ENCODE measurements around the gene XRRA1. TPM values are rescaled to one million over a fixed set of nuclear protein-coding genes. Genes with fewer than 3 reads are reported as not detected.
"Not testable (repeated sequence)": the region's sequence is repeated elsewhere in the genome, so short reads cannot be mapped to it uniquely, and the experiment has no call there.

XRRA1 gene
- polyA plus RNA-seq, 3 donors: 1.2 to 3.6 (median 3.5) TPM

GRCh38 chr11:74895340-74896116, 53.4 kb downstream of the XRRA1 start:
- Mint-ChIP-seq H3K4me3 (no peak overlapping the region), H3K9me3 (peaks cover 17 to 43% (median 24%) of the 10 kb centered on the region in 7 donors), H3K27me3 (ENCODE audit: low read depth in 3 of 3) (no peaks in the 10 kb centered on the region), H3K36me3 (peaks cover 14 to 29% of the 10 kb centered on the region in 2 donors), H3K4me1 (no peaks in the 10 kb centered on the region), H3K27ac (no peak overlapping the region)
- no peaks in the 10 kb centered on the region for H3K36me3 ChIP-seq (replicated peaks in 1 of 2; ENCODE audit: control insufficient read depth in 1 of 2, insufficient read depth in 2 of 2, low read length in 2 of 2)
- no peak for TF ChIP-seq CTCF (IDR thresholded peaks at IDR 0.05)
- H3K9ac ChIP-seq (ENCODE audit: insufficient read depth, low read length, poor library complexity, severe bottlenecking): no peak overlapping the region
- no peaks in the 10 kb centered on the region for H4K20me1 ChIP-seq (ENCODE audit: insufficient read depth, low read length)
- H3K4me3 ChIP-seq (replicated peaks in 1 of 3; ENCODE audit: low read depth in 2 of 3, low read length in 3 of 3): no peak overlapping the region
- DNase-seq: no peak
- no peaks in the 10 kb centered on the region for H3K4me1 ChIP-seq (ENCODE audit: control insufficient read depth in 1 of 2, insufficient read depth in 2 of 2, low read length in 2 of 2)
- no peak overlapping the region for H2AFZ ChIP-seq (ENCODE audit: insufficient read depth, low read depth, low read length, poor library complexity, severe bottlenecking)
- H3K79me2 ChIP-seq (ENCODE audit: insufficient read depth, low read length): no peaks in the 10 kb centered on the region
- peaks cover 16 to 22% of the 10 kb centered on the region in 2 donors for H3K9me3 ChIP-seq (replicated peaks in 1 of 2; ENCODE audit: control insufficient read depth in 1 of 2, insufficient read depth in 1 of 2, low read length in 2 of 2)
- H3K27ac ChIP-seq (ENCODE audit: low read depth in 1 of 2, low read length in 2 of 2): no peak overlapping the region
- no peaks in the 10 kb centered on the region for H3K27me3 ChIP-seq (ENCODE audit: control insufficient read depth in 2 of 2, insufficient read depth in 2 of 2, low read length in 2 of 2)
- intact Hi-C loops (cut with micrococcal nuclease): no loop called here
- 100% methylated on average over 2 of the region's 3 CpGs for WGBS (ENCODE audit: insufficient coverage)
- no peak overlapping the region for H3K4me2 ChIP-seq (replicated peaks; ENCODE audit: extremely low read depth, low read length, poor library complexity, severe bottlenecking)

- H3K9ac ChIP-seq (ENCODE audit: insufficient read depth, low read length, poor library complexity, severe bottlenecking); H3K79me2 ChIP-seq (ENCODE audit: insufficient read depth, low read length); H3K4me3 Mint-ChIP-seq; H3K27ac Mint-ChIP-seq; H3K4me3 ChIP-seq (replicated peaks in 1 of 3; ENCODE audit: low read depth in 2 of 3, low read length in 3 of 3); H4K20me1 ChIP-seq (ENCODE audit: insufficient read depth, low read length); H3K27me3 ChIP-seq (ENCODE audit: control insufficient read depth in 2 of 2, insufficient read depth in 2 of 2, low read length in 2 of 2); intact Hi-C loops (cut with micrococcal nuclease); H2AFZ ChIP-seq (ENCODE audit: insufficient read depth, low read depth, low read length, poor library complexity, severe bottlenecking); H3K4me1 Mint-ChIP-seq; H3K27me3 Mint-ChIP-seq (ENCODE audit: low read depth in 3 of 3); H3K27ac ChIP-seq (ENCODE audit: low read depth in 1 of 2, low read length in 2 of 2); DNase-seq; H3K4me1 ChIP-seq (ENCODE audit: control insufficient read depth in 1 of 2, insufficient read depth in 2 of 2, low read length in 2 of 2); H3K4me2 ChIP-seq (replicated peaks; ENCODE audit: extremely low read depth, low read length, poor library complexity, severe bottlenecking); H3K36me3 ChIP-seq (replicated peaks in 1 of 2; ENCODE audit: control insufficient read depth in 1 of 2, insufficient read depth in 2 of 2, low read length in 2 of 2): not testable (repeated sequence)
- H3K36me3 Mint-ChIP-seq: peaks cover 25 to 43% of the 10 kb centered on the region in 2 donors
- H3K9me3 Mint-ChIP-seq: peaks cover 17 to 42% (median 28%) of the 10 kb centered on the region in 7 donors
- peaks cover 9 to 18% of the 10 kb centered on the region in 2 donors for H3K9me3 ChIP-seq (replicated peaks in 1 of 2; ENCODE audit: control insufficient read depth in 1 of 2, insufficient read depth in 1 of 2, low read length in 2 of 2)
Observed at GRCh38 chr11:74893015-74893414, 55.9 kb downstream of the XRRA1 start.
